K562 (cell line): ENCODE results near the gene ASS1. TPM values are rescaled to one million over a fixed set of nuclear protein-coding genes. Genes with fewer than 3 reads are reported as not detected.

ENCODE experiments used
- CTBP1 ChIP-seq: fragments of 450-650 bp; IDR thresholded peaks from 2 replicates; pipeline ENCODE4 v1.6.1; 2016; ENCODE audit warnings: borderline replicate concordance
- GTF2E2 ChIP-seq: fragments of 200-800 bp; sonication (Bioruptor generic); IDR thresholded peaks from 2 replicates; pipeline ENCODE4 v1.6.1; 2016; ENCODE audit warnings: missing genetic modification characterization, missing compliant biosample characterization
- IRF9 ChIP-seq: fragments of 450-650 bp; IDR thresholded peaks from 2 replicates; pipeline ENCODE4 v1.6.1; 2016; ENCODE audit warnings: missing biosample characterization, missing genetic modification characterization
- PHTF2 ChIP-seq: fragments of 250-450 bp; sonication (Bioruptor Pico); IDR thresholded peaks from 2 replicates; pipeline ENCODE4 v1.5.0; 2021; ENCODE audit warnings: mild to moderate bottlenecking
- RERE ChIP-seq: sonication (generic); formaldehyde crosslinking; IDR thresholded peaks from 2 replicates; pipeline ENCODE4 v1.8.0; 2023; ENCODE audit warnings: missing genetic modification reagents, mild to moderate bottlenecking, borderline replicate concordance
- REST ChIP-seq, 2 experiments: fragments of 450-650 bp; formaldehyde crosslinking in 1 of 2; IDR thresholded peaks; 2 replicates each; pipeline versions ENCODE4 v1.4.0 to v1.6.1; 2014 to 2020; ENCODE audit warnings: mild to moderate bottlenecking in 2 of 2, borderline replicate concordance in 1 of 2, low read depth in 1 of 2
- ZBED1 ChIP-seq: IDR thresholded peaks from 2 replicates; pipeline ENCODE4 v1.6.1; 2014
- ZNF165 ChIP-seq: fragments of 250-450 bp; sonication (Bioruptor Pico); IDR thresholded peaks from 2 replicates; pipeline ENCODE4 v1.4.0; 2020; ENCODE audit warnings: borderline replicate concordance
- ZNF76 ChIP-seq: fragments of 250-450 bp; sonication (Bioruptor Pico); IDR thresholded peaks from 2 replicates; pipeline ENCODE4 v1.4.0; 2020; ENCODE audit warnings: mild to moderate bottlenecking, moderate library complexity, borderline replicate concordance
- ZNF79 ChIP-seq: fragments of 250-450 bp; sonication (Bioruptor Pico); IDR thresholded peaks from 2 replicates; pipeline ENCODE4 v1.4.0; 2020; ENCODE audit warnings: low read depth, mild to moderate bottlenecking, moderate library complexity
- polyA plus RNA-seq, 8 experiments: library from polyadenylated mRNA; depleted of rRNA in 4 of 8; stranded (reverse) in 5 of 8; unstranded in 3 of 8; fragments of >200 nt; fragmentation: Nextera tagmentation in 2 of 8; fragmentation: Illumina TruSeq in 1 of 8; extraction: Ambion mirVana in 2 of 8; extraction: Trizol in 1 of 8; gene quantifications; 2 replicates each; pipeline versions ENCODE4 v1.2.1 to v1.2.3, GENCODE V29; 2011 to 2014; ENCODE audit warnings: inconsistent platforms in 1 of 8, missing spikeins in 1 of 8
- total RNA-seq, 7 experiments: library from RNA; depleted of rRNA in 6 of 7; stranded (reverse); fragments of >200 nt in 6 of 7; fragmentation: Illumina TruSeq in 2 of 7; extraction: Trizol in 2 of 7; gene quantifications; 2 replicates each; pipeline versions ENCODE4 v1.2.1 to v1.2.3, GENCODE V29; 2011 to 2021; ENCODE audit warnings: low replicate concordance in 1 of 7
- TF ChIP-seq, protein P1 (sequence below): fragments of 200-800 bp; sonication (Bioruptor generic); IDR thresholded peaks from 2 replicates; pipeline ENCODE4 v1.6.1; 2017; ENCODE audit warnings: missing genetic modification characterization, missing compliant biosample characterization

Gene ASS1
- total and polyA plus RNA-seq, 9 of the 15 experiments (the other 6 are each of a cell fraction or from before 2014, with no cell fraction given) = 1.5 to 5.7 (median 3.7) TPM

- no peak for TF ChIP-seq RERE (CRISPR knock-in tag)
- peak; percentile 82 for TF ChIP-seq CTBP1
- no peak for TF ChIP-seq ZBED1
- TF ChIP-seq PHTF2 (CRISPR knock-in tag) = no peak
- TF ChIP-seq ZNF76 (CRISPR knock-in tag) = peak; percentile 86; the same call in 1 of the 2 replicates
- TF ChIP-seq REST (IDR thresholded peaks at IDR 0.05; ENCODE audit: borderline replicate concordance) = no peak
- TF ChIP-seq REST (CRISPR knock-in tag; IDR thresholded peaks at IDR 0.05; ENCODE audit: low read depth) = no peak
- TF ChIP-seq, protein P1, sequence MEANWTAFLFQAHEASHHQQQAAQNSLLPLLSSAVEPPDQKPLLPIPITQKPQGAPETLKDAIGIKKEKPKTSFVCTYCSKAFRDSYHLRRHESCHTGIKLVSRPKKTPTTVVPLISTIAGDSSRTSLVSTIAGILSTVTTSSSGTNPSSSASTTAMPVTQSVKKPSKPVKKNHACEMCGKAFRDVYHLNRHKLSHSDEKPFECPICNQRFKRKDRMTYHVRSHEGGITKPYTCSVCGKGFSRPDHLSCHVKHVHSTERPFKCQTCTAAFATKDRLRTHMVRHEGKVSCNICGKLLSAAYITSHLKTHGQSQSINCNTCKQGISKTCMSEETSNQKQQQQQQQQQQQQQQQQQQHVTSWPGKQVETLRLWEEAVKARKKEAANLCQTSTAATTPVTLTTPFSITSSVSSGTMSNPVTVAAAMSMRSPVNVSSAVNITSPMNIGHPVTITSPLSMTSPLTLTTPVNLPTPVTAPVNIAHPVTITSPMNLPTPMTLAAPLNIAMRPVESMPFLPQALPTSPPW (CRISPR knock-in tag) = peak; percentile 85
- no peak for TF ChIP-seq GTF2E2 (tag)
- peak; percentile 90 for TF ChIP-seq IRF9 (tag)
- 0 out of 2 replicates have a peak, but pooled peaks have one; percentile 6 for TF ChIP-seq ZNF165 (CRISPR knock-in tag)
- peak; percentile 55; the same call in 1 of the 2 replicates for TF ChIP-seq ZNF79 (CRISPR knock-in tag)
These were observed 3.4 kb downstream of the ASS1 start (continued) for GRCh38 chr9:130448035-130448624.
